Uterus (tissue), 4 donors: Measurements from ENCODE around the gene ABCC8. TPM values are rescaled to one million over a fixed set of nuclear protein-coding genes. Genes with fewer than 3 reads are reported as not detected.

Source experiments
- DNase-seq, 2 donors: peaks; one replicate each; pipeline ENCODE4 v3.0.0-alpha.2; 2019 to 2020
- H3K27ac ChIP-seq, 2 donors: fragments of 200-600 bp; sonication (generic); 1 replicate in 1 of 2; 2 replicates in 1 of 2; pipeline ENCODE4 v1.5.1; 2016 to 2018
- H3K27me3 ChIP-seq, 2 donors: fragments of 200-600 bp; sonication (generic); one replicate each; pipeline ENCODE4 v1.5.1; 2018 to 2019; ENCODE audit warnings: control low read depth in 1 of 2
- H3K36me3 ChIP-seq, 2 donors: fragments of 200-600 bp; sonication (generic); one replicate each; pipeline ENCODE4 v1.5.1; 2019; ENCODE audit warnings: control low read depth in 1 of 2
- H3K4me1 ChIP-seq, 2 donors: fragments of 200-600 bp; sonication (generic); one replicate each; pipeline ENCODE4 v1.5.1; 2018 to 2019; ENCODE audit warnings: control low read depth in 1 of 2
- H3K4me3 ChIP-seq, 2 donors: fragments of 200-600 bp; sonication (generic); 1 replicate in 1 of 2; 2 replicates in 1 of 2; pipeline ENCODE4 v1.5.1; 2018 to 2019; ENCODE audit warnings: mild to moderate bottlenecking in 1 of 2
- H3K9me3 ChIP-seq, 2 donors: fragments of 200-600 bp; sonication (generic); one replicate each; pipeline ENCODE4 v1.5.1; 2019; ENCODE audit warnings: control low read depth in 1 of 2
- POLR2A ChIP-seq, 2 donors: fragments of 450-650 bp; IDR thresholded peaks; one replicate each; pipeline ENCODE4 v1.6.1; 2016; ENCODE audit warnings: antibody characterized with exemption in 2 of 2, mild to moderate bottlenecking in 1 of 2, moderate library complexity in 1 of 2
- intact Hi-C: fragments of 100-400 bp; cut with DNase I; formaldehyde crosslinking; loops from one replicate; pipeline ENCODE4 v1.15.1; 2023; ENCODE audit warnings: low total_unique reads
- total RNA-seq, 4 donors: library from RNA; depleted of rRNA in 3 of 4; stranded (reverse); fragments of >200 nt in 3 of 4; gene quantifications; one replicate each; pipeline versions ENCODE4 v1.1.0 to v1.2.4, GENCODE V29; 2014 to 2023
- TF ChIP-seq, protein P1 (sequence below), 4 experiments: fragments of 200-600 bp in 2 of 4; fragments of 450-650 bp in 2 of 4; sonication (generic) in 2 of 4; IDR thresholded peaks; one replicate each; pipeline ENCODE4 v1.5.1; 2016 to 2019; ENCODE audit warnings: antibody characterized with exemption in 4 of 4, mild to moderate bottlenecking in 2 of 4, moderate library complexity in 1 of 4
- donor health status: DM: yes; HTN: yes; CAD: no.

Gene ABCC8
- total RNA-seq, 4 donors from 2014 or later: under 0.01 to 5.5 (median 1.9) TPM; not detected in 1

- DNase-seq: no peak
- Histone ChIP-seq H3K27ac (no peak overlapping the region), H3K27me3 (no peaks in the 10 kb centered on the region), H3K4me1 (no peaks in the 10 kb centered on the region), H3K4me3 (no peak overlapping the region), H3K9me3 (no peaks in the 10 kb centered on the region), H3K36me3 (no peaks in the 10 kb centered on the region)
- intact Hi-C loops: no loop called here
- TF ChIP-seq, protein P1, sequence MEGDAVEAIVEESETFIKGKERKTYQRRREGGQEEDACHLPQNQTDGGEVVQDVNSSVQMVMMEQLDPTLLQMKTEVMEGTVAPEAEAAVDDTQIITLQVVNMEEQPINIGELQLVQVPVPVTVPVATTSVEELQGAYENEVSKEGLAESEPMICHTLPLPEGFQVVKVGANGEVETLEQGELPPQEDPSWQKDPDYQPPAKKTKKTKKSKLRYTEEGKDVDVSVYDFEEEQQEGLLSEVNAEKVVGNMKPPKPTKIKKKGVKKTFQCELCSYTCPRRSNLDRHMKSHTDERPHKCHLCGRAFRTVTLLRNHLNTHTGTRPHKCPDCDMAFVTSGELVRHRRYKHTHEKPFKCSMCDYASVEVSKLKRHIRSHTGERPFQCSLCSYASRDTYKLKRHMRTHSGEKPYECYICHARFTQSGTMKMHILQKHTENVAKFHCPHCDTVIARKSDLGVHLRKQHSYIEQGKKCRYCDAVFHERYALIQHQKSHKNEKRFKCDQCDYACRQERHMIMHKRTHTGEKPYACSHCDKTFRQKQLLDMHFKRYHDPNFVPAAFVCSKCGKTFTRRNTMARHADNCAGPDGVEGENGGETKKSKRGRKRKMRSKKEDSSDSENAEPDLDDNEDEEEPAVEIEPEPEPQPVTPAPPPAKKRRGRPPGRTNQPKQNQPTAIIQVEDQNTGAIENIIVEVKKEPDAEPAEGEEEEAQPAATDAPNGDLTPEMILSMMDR (IDR thresholded peaks at IDR 0.05): no peak
- no peak for TF ChIP-seq POLR2A (IDR thresholded peaks at IDR 0.05)
Measured at GRCh38 chr11:17414317-17414737, 62.3 kb downstream of the ABCC8 start.

DNA sequence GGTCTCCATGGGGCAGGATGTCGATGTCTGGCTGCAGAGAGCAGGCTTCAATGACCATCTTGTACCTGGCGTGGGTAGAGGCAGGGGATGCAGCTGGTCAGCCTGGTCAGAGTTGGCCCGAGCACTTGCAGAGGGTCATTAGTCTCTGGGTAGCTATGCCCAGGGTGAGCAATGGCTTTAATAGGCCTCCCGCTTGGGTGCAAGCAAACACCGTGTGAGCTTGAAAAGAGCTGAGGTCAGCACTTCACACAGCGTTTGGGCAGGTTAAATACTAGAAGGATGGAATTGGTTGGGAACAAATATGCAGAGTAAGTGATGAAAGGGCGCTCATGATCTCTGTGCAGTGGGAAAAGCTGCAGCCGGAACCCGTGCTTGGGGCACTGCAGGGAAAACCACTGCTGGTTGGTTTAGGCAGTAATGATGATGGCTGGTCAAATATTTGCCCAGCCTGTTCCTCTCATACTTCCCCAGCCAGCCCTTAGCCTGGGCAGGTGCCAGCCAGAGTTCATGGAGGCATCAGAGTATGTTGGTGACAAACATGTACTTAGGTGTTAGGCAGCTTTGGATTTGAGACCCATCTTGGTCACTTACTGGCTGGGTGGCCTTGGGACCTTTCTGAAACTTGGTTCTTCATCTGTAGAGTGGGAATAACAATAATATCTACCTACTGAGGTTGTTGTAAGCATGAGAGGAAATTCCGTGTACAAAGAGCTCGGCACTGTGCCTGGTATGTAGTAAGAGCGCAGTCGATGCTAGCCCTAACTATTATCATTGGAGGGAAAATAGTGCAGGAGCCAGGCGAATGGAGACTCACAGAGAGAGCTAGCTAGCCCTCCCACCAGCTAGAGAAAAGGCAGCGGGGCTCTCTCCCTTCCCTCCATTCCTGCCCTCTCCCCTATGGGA lies 63.0 kb downstream of the ABCC8 start:
- no peaks in the 10 kb centered on the region for H3K27me3 ChIP-seq
- H3K27ac ChIP-seq: no peak overlapping the region
- intact Hi-C loops: no loop called here
- no peaks in the 10 kb centered on the region for H3K36me3 ChIP-seq
- no peak overlapping the region for H3K4me3 ChIP-seq
- no peaks in the 10 kb centered on the region for H3K4me1 ChIP-seq
- no peak for DNase-seq
- TF ChIP-seq, protein P1 (IDR thresholded peaks at IDR 0.05): no peak
- no peak for TF ChIP-seq POLR2A (IDR thresholded peaks at IDR 0.05)
- H3K9me3 ChIP-seq: no peaks in the 10 kb centered on the region

GRCh38 chr11:17412488-17413180 lies 64.0 kb downstream of the ABCC8 start:
- no peak for DNase-seq
- H3K4me1 ChIP-seq: no peaks in the 10 kb centered on the region
- H3K9me3 ChIP-seq: no peaks in the 10 kb centered on the region
- no peaks in the 10 kb centered on the region for H3K36me3 ChIP-seq
- no peak overlapping the region for H3K4me3 ChIP-seq
- intact Hi-C loops: no loop called here
- TF ChIP-seq, protein P1 (IDR thresholded peaks at IDR 0.05): no peak
- TF ChIP-seq POLR2A (IDR thresholded peaks at IDR 0.05): no peak
- no peaks in the 10 kb centered on the region for H3K27me3 ChIP-seq
- H3K27ac ChIP-seq: no peak overlapping the region

- DNase-seq: no peak
- H3K4me1 ChIP-seq: no peaks in the 10 kb centered on the region
- TF ChIP-seq, protein P1 (IDR thresholded peaks at IDR 0.05): no peak
- no peak for TF ChIP-seq POLR2A (IDR thresholded peaks at IDR 0.05)
- H3K4me3 ChIP-seq: no peak overlapping the region
- H3K36me3 ChIP-seq: no peaks in the 10 kb centered on the region
- no peak overlapping the region for H3K27ac ChIP-seq
- H3K9me3 ChIP-seq: no peaks in the 10 kb centered on the region
- intact Hi-C loops: no loop called here
- H3K27me3 ChIP-seq: no peaks in the 10 kb centered on the region
Measured at GRCh38 chr11:17411418-17411817, 65.2 kb downstream of the ABCC8 start.
